ENCODE results near the gene CNTN1. TPM values are rescaled to one million over a fixed set of nuclear protein-coding genes. Genes with fewer than 3 reads are reported as not detected.

The CNTN1 gene
- total and polyA plus RNA-seq, 10 donors: 0.50 to 12.3 (median 5.8) TPM

GRCh38 chr12:40784102-40784501, 91.9 kb downstream of the CNTN1 start:
- no peak overlapping the region for H3K27ac ChIP-seq
- TF ChIP-seq CTCF (IDR thresholded peaks at IDR 0.05 in 8 of 11, conservative IDR thresholded peaks at IDR 0.05 in 3 of 11): no peak
- TF ChIP-seq POLR2AphosphoS5 (IDR thresholded peaks at IDR 0.05): no peak
- no peak for TF ChIP-seq POLR2A (IDR thresholded peaks at IDR 0.05)
- no peaks in the 10 kb centered on the region for H3K4me1 ChIP-seq
- H3K27me3 ChIP-seq (replicated peaks in 1 of 7): no peaks in the 10 kb centered on the region
- H3K4me3 ChIP-seq: no peak overlapping the region
- 70 to 87% (median 81%) methylated on average over 2 of the region's 2 CpGs for WGBS, 5 donors
- H3K9me3 ChIP-seq: no peaks in the 10 kb centered on the region
- DNase-seq: no peak
- H3K36me3 ChIP-seq: no peaks in the 10 kb centered on the region
- intact Hi-C loops (cut with DNase I; ENCODE audit: low total_unique reads): no loop called here

DNA sequence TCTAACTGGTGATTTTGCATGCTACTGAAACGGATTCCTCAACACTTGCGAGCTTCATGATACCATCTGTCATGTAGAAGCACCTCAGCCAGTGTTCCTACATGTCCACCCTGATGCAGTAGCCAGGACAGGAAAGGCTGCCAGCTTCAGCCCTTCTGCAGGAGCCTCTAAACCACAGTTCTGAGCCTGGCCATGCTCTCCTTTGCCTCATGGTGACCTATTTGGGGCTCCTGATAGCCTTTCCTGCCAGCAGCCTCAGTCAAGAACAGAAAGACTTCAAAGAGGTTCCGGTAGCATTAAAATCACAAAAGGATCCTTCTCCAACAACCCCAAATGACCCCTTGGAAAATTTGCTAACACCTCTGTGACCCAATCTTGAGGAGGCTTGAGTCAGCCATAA, 96.0 kb downstream of the CNTN1 start:
- Histone ChIP-seq H3K4me1 (no peaks in the 10 kb centered on the region), H3K27ac (no peak overlapping the region), H3K27me3 (replicated peaks in 1 of 7) (no peaks in the 10 kb centered on the region), H3K4me3 (no peak overlapping the region), H3K36me3 (no peaks in the 10 kb centered on the region), H3K9me3 (peaks cover 0 to 5% (median 0%) of the 10 kb centered on the region in 8 donors)
- intact Hi-C loops (cut with DNase I; ENCODE audit: low total_unique reads): no loop called here
- TF ChIP-seq POLR2AphosphoS5 (IDR thresholded peaks at IDR 0.05) (no peak), POLR2A (IDR thresholded peaks at IDR 0.05) (no peak), CTCF (IDR thresholded peaks at IDR 0.05 in 8 of 11, conservative IDR thresholded peaks at IDR 0.05 in 3 of 11) (no peak)
- DNase-seq: no peak
- 73 to 84% (median 80%) methylated on average over 3 of the region's 3 CpGs for WGBS, 5 donors

DNA sequence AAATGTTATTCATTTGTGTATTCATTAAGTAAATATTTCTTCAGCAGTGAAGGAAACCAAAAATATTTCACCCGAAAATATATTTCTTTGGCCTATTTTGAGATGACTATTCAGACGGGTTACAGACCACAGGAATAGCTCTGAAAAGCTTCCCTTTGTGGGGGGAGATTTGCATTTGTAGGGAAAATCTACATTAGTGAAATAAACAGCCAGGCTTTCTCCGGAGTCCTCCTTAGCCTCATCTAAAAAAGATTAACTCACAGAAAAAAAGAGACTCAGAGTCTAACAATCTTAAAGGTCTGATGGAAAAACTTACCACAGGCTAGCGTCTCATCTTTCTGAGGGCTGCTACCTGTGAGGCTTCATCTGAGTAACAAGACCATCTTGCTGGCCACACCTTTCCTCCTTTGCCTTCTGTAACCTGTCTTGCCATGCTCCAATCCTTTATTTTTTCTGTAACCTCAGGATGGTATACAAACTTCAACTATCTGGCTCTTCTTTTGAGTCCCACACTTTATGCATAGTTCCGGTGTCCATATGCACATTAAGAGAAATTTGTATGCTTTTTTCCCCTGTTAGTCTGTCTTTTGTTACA, 100.7 kb downstream of the CNTN1 start:
- 49 to 73% (median 60%) methylated on average over 5 of the region's 5 CpGs for WGBS, 5 donors
- DNase-seq: no peak
- H3K27ac ChIP-seq: no peak overlapping the region

GRCh38 chr12:40793471-40793870, 101.2 kb downstream of the CNTN1 start:
- 66 to 81% (median 80%) methylated on average over 1 of the region's 1 CpG for WGBS, 5 donors
- peaks cover 0 to 5% (median 0%) of the 10 kb centered on the region in 8 donors for H3K9me3 ChIP-seq
- no peak overlapping the region for H3K27ac ChIP-seq
- no peak for DNase-seq
- H3K4me3 ChIP-seq: no peak overlapping the region
- TF ChIP-seq POLR2A (IDR thresholded peaks at IDR 0.05) (no peak), CTCF (IDR thresholded peaks at IDR 0.05 in 8 of 11, conservative IDR thresholded peaks at IDR 0.05 in 3 of 11) (no peak), POLR2AphosphoS5 (IDR thresholded peaks at IDR 0.05) (no peak)
- no peaks in the 10 kb centered on the region for H3K36me3 ChIP-seq
- intact Hi-C loops (cut with DNase I; ENCODE audit: low total_unique reads): no loop called here
- no peaks in the 10 kb centered on the region for H3K27me3 ChIP-seq (replicated peaks in 1 of 7)
- no peaks in the 10 kb centered on the region for H3K4me1 ChIP-seq

More for the DNA sequence above, 100.7 kb downstream of the CNTN1 start:
- Histone ChIP-seq H3K4me3 (no peak overlapping the region), H3K4me1 (no peaks in the 10 kb centered on the region), H3K36me3 (no peaks in the 10 kb centered on the region), H3K9me3 (peaks cover 0 to 5% (median 0%) of the 10 kb centered on the region in 8 donors), H3K27me3 (replicated peaks in 1 of 7) (no peaks in the 10 kb centered on the region)
- no peak for TF ChIP-seq POLR2AphosphoS5 (IDR thresholded peaks at IDR 0.05)
- TF ChIP-seq POLR2A (IDR thresholded peaks at IDR 0.05): no peak
- no peak for TF ChIP-seq CTCF (IDR thresholded peaks at IDR 0.05 in 8 of 11, conservative IDR thresholded peaks at IDR 0.05 in 3 of 11)
- intact Hi-C loops (cut with DNase I; ENCODE audit: low total_unique reads): no loop called here
